ENCODE results near the gene DCLRE1B. TPM values are rescaled to one million over a fixed set of nuclear protein-coding genes. Genes with fewer than 3 reads are reported as not detected.
A peak's percentile ranks its signal among the peaks of the same experiment; 100 is the strongest.

The DCLRE1B gene
- total and polyA plus RNA-seq, 9 of the 15 experiments (the other 6 are each of a cell fraction or from before 2014, with no cell fraction given): 10.6 to 28.8 (median 17.2) TPM

GRCh38 chr1:113871597-113872113 lies 33.5 kb upstream of the DCLRE1B start, which contains the start of gene PTPN22 (continued):
- TF ChIP-seq ETS1 (conservative IDR thresholded peaks at IDR 0.05; ENCODE audit: control insufficient read depth, low read depth, low read length): no peak
- TF ChIP-seq SLC30A9 (CRISPR knock-in tag; IDR thresholded peaks at IDR 0.05): no peak
- no peak for TF ChIP-seq RBM14 (IDR thresholded peaks at IDR 0.05; ENCODE audit: borderline replicate concordance, insufficient read depth, low read depth, low read length)
- TF ChIP-seq E2F4 (CRISPR knock-in tag; IDR thresholded peaks at IDR 0.05; ENCODE audit: low read depth): no peak
- TF ChIP-seq XRCC3 (IDR thresholded peaks at IDR 0.05): no peak
- no peak for TF ChIP-seq ELK3 (CRISPR knock-in tag; IDR thresholded peaks at IDR 0.05)
- TF ChIP-seq NCOA1 (IDR thresholded peaks at IDR 0.05; ENCODE audit: low read depth): no peak
- TF ChIP-seq ZNF41 (CRISPR knock-in tag; conservative IDR thresholded peaks at IDR 0.05): no peak
- TF ChIP-seq STAT5B (CRISPR knock-in tag; IDR thresholded peaks at IDR 0.05): no peak
- TF ChIP-seq RUNX1 (IDR thresholded peaks at IDR 0.05; ENCODE audit: low read depth): no peak
- peak; percentile 57 for TF ChIP-seq GABPA (tag; conservative IDR thresholded peaks at IDR 0.05; ENCODE audit: low read depth)
- TF ChIP-seq BCOR (IDR thresholded peaks at IDR 0.05): no peak
- TF ChIP-seq ESRRB (CRISPR knock-in tag; IDR thresholded peaks at IDR 0.05; ENCODE audit: borderline replicate concordance): no peak
- TF ChIP-seq ZNF695 (CRISPR knock-in tag; IDR thresholded peaks at IDR 0.05): no peak
- no peak for TF ChIP-seq NFE2 (IDR thresholded peaks at IDR 0.05; ENCODE audit: low read depth)
- no peak for TF ChIP-seq MEF2A (IDR thresholded peaks at IDR 0.05; ENCODE audit: control insufficient read depth, low read depth, low read length)
- TF ChIP-seq MYNN (IDR thresholded peaks at IDR 0.05): no peak
- TF ChIP-seq MYNN (CRISPR knock-in tag; IDR thresholded peaks at IDR 0.05): no peak
- no peak for TF ChIP-seq KLF10 (CRISPR knock-in tag; IDR thresholded peaks at IDR 0.05)
- no peak for TF ChIP-seq MEIS2 (IDR thresholded peaks at IDR 0.05; ENCODE audit: partially characterized antibody)
- TF ChIP-seq MCM5 (IDR thresholded peaks at IDR 0.05; ENCODE audit: low read depth): no peak
- no peak for TF ChIP-seq ZNF764 (CRISPR knock-in tag; IDR thresholded peaks at IDR 0.05; ENCODE audit: low read depth)
- no peak for TF ChIP-seq NR2C1 (IDR thresholded peaks at IDR 0.05)
- 0 out of 2 replicates have a peak, but pooled peaks have one; percentile 25 for TF ChIP-seq NR2C1 (tag; IDR thresholded peaks at IDR 0.05)
- TF ChIP-seq ZNF586 (CRISPR knock-in tag; conservative IDR thresholded peaks at IDR 0.05): no peak
- 0 out of 2 replicates have a peak, but pooled peaks have one; percentile 50 for TF ChIP-seq ZNF232 (CRISPR knock-in tag; IDR thresholded peaks at IDR 0.05)
- no peak for TF ChIP-seq ZFP1 (CRISPR knock-in tag; IDR thresholded peaks at IDR 0.05)
- no peak for TF ChIP-seq TBL1XR1 (IDR thresholded peaks at IDR 0.05; ENCODE audit: low read length in 2 of 2)
- TF ChIP-seq ZNF436 (CRISPR knock-in tag; IDR thresholded peaks at IDR 0.05): no peak
- no peak for TF ChIP-seq ATF1 (CRISPR knock-in tag; IDR thresholded peaks at IDR 0.05)
- TF ChIP-seq ATF1 (tag; IDR thresholded peaks at IDR 0.05): peak; percentile 72
- no peak for TF ChIP-seq CCAR2 (IDR thresholded peaks at IDR 0.05; ENCODE audit: low read depth, low read length)

Measured in K562 (cell line).